HG03159 (cell line): ENCODE measurements around the gene CCDC127.

Experiments
- ATAC-seq: cut with Tn5 transposase; IDR thresholded peaks from one replicate; pipeline ENCODE4 v1.9.1; 2021; ENCODE audit warnings: mild to moderate bottlenecking, moderate library complexity; ENCODE audit not compliant: unreplicated experiment

Gene CCDC127

GRCh38 chr5:191036-191948 is 26.7 kb downstream of the CCDC127 start, which contains the start of gene LRRC14B:
Gene LRRC14B, plus strand, starts transcription at chr5:191495. Its CDS starts 44 bp downstream, at chr5:191539.
- no peak for ATAC-seq

- ATAC-seq, result peak; percentile 34
Observed at GRCh38 chr5:190366-191035, 27.5 kb downstream of the CCDC127 start.

GRCh38 chr5:189976-190365 is 28.0 kb downstream of the CCDC127 start:
- no peak for ATAC-seq

- ATAC-seq, result no peak
Observed at GRCh38 chr5:189486-189885, 28.5 kb downstream of the CCDC127 start.

GRCh38 chr5:188488-189481 is 29.2 kb downstream of the CCDC127 start:
- peak; percentile 76 for ATAC-seq

- ATAC-seq, result no peak
Observed at GRCh38 chr5:187617-188451, 30.1 kb downstream of the CCDC127 start.

GRCh38 chr5:187042-187431 is 30.9 kb downstream of the CCDC127 start:
- no peak for ATAC-seq

GRCh38 chr5:186091-187041 is 31.6 kb downstream of the CCDC127 start:
- ATAC-seq, result no peak

- ATAC-seq, result no peak
Observed at GRCh38 chr5:185095-186070, 32.6 kb downstream of the CCDC127 start.

- ATAC-seq, result no peak
Observed at GRCh38 chr5:184471-184870, 33.5 kb downstream of the CCDC127 start.

GRCh38 chr5:182126-182525 is 35.8 kb downstream of the CCDC127 start:
- ATAC-seq, result no peak

- no peak for ATAC-seq
Observed at GRCh38 chr5:181566-181965, 36.4 kb downstream of the CCDC127 start.

GRCh38 chr5:181160-181559 is 36.8 kb downstream of the CCDC127 start:
- no peak for ATAC-seq

GRCh38 chr5:180286-180918 is 37.6 kb downstream of the CCDC127 start:
- no peak for ATAC-seq

GRCh38 chr5:179401-179800 is 38.6 kb downstream of the CCDC127 start:
- no peak for ATAC-seq

- no peak for ATAC-seq
Observed at GRCh38 chr5:178110-178509, 39.8 kb downstream of the CCDC127 start.

- no peak for ATAC-seq
Observed at GRCh38 chr5:176296-176823, 41.6 kb downstream of the CCDC127 start.
